ENCODE results near the gene MLNR. TPM values are rescaled to one million over a fixed set of nuclear protein-coding genes. Genes with fewer than 3 reads are reported as not detected.

MLNR gene
- under 0.01 TPM in 1 of 2 replicates, not detected in the other for total RNA-seq

GRCh38 chr13:49220036-49220855, at the start of gene MLNR:
Gene MLNR (plus strand): TSS chr13:49220338. CDS start chr13:49220338, 0 bp downstream.

GRCh38 chr13:49247643-49248621, 27.8 kb downstream of the MLNR start, which contains the start of gene CDADC1:
Gene CDADC1 (plus strand): TSS chr13:49247925. CDS start chr13:49248038, 113 bp downstream.

Other genes with a start within 250 kb of the MLNR start
- gene FNDC3A, start 244.4 kb upstream of the MLNR start, total RNA-seq, result 58.1 and 85.7 TPM in 2 replicates
- 3.1 and 3.5 TPM in 2 replicates for gene CDADC1, start 27.6 kb downstream of the MLNR start, total RNA-seq
- gene CAB39L, start 223.7 kb downstream of the MLNR start, total RNA-seq, result 7.5 and 7.9 TPM in 2 replicates
- 6.3 and 11.6 TPM in 2 replicates for gene SETDB2, start 223.9 kb downstream of the MLNR start, total RNA-seq

All from regular cardiac myocyte (primary cell).